HepG2 (cell line): ENCODE measurements around the gene PACRGL. TPM values are rescaled to one million over a fixed set of nuclear protein-coding genes. Genes with fewer than 3 reads are reported as not detected.

Source experiments
- EP300 ChIP-seq, 3 experiments: sonication (generic) in 1 of 3; formaldehyde crosslinking in 1 of 3; IDR thresholded peaks; 2 replicates each; pipeline versions ENCODE4 v1.5.1 to v1.6.1; 2011 to 2020; ENCODE audit warnings: low read depth in 2 of 3, low read length in 2 of 3, borderline replicate concordance in 1 of 3, improper control_type of control experiment in 1 of 3, mild to moderate bottlenecking in 1 of 3, missing genetic modification reagents in 1 of 3, moderate library complexity in 1 of 3
- EZH2 ChIP-seq: conservative IDR thresholded peaks from 2 replicates; pipeline ENCODE4 v1.6.1; 2012; ENCODE audit warnings: mild to moderate bottlenecking, low read depth, low read length, moderate library complexity
- HDAC2 ChIP-seq: sonication (generic); formaldehyde crosslinking; IDR thresholded peaks from 2 replicates; pipeline ENCODE4 v1.4.0; 2020; ENCODE audit warnings: missing genetic modification reagents
- HOXD1 ChIP-seq: sonication (generic); formaldehyde crosslinking; IDR thresholded peaks from 2 replicates; pipeline ENCODE4 v1.5.0; 2020; ENCODE audit warnings: missing genetic modification reagents
- JUND ChIP-seq: sonication (generic); formaldehyde crosslinking; IDR thresholded peaks from 2 replicates; pipeline ENCODE4 v1.8.0; 2022; ENCODE audit warnings: mild to moderate bottlenecking, missing genetic modification reagents
- KAT2B ChIP-seq: fragments of 150-350 bp; IDR thresholded peaks from 2 replicates; pipeline ENCODE4 v1.6.1; 2014; ENCODE audit warnings: low read depth, low read length, borderline replicate concordance
- KLF13 ChIP-seq: sonication (generic); formaldehyde crosslinking; IDR thresholded peaks from 2 replicates; pipeline ENCODE4 v1.4.0; 2020; ENCODE audit warnings: mild to moderate bottlenecking, missing genetic modification reagents
- MAZ ChIP-seq, 2 experiments: sonication (generic) in 1 of 2; formaldehyde crosslinking in 1 of 2; IDR thresholded peaks; 2 replicates each; pipeline versions ENCODE4 v1.5.0 to v1.6.1; 2012 to 2020; ENCODE audit warnings: low read depth in 2 of 2, mild to moderate bottlenecking in 2 of 2, borderline replicate concordance in 1 of 2, improper control_type of control experiment in 1 of 2, low read length in 1 of 2, missing genetic modification reagents in 1 of 2, moderate library complexity in 1 of 2
- MEF2D ChIP-seq: sonication (generic); formaldehyde crosslinking; IDR thresholded peaks from 2 replicates; pipeline ENCODE4 v1.5.1; 2020; ENCODE audit warnings: mild to moderate bottlenecking, missing genetic modification reagents
- NR3C1 ChIP-seq: sonication (generic); formaldehyde crosslinking; IDR thresholded peaks from 2 replicates; pipeline ENCODE4 v1.4.0; 2020; ENCODE audit warnings: missing genetic modification reagents
- PAWR ChIP-seq: sonication (generic); formaldehyde crosslinking; IDR thresholded peaks from 2 replicates; pipeline ENCODE4 v1.4.0; 2020; ENCODE audit warnings: missing genetic modification reagents, mild to moderate bottlenecking, borderline replicate concordance
- SIN3B ChIP-seq: fragments of 150-350 bp; IDR thresholded peaks from 2 replicates; pipeline ENCODE4 v1.6.1; 2014; ENCODE audit warnings: low read length
- SRSF9 ChIP-seq: fragments of 200-400 bp; formaldehyde crosslinking; IDR thresholded peaks from 2 replicates; pipeline ENCODE4 v1.6.1; 2018; ENCODE audit warnings: borderline replicate concordance, mild to moderate bottlenecking, low read depth, low read length; ENCODE audit not compliant: insufficient read depth, poor library complexity, severe bottlenecking
- ZNF230 ChIP-seq: sonication (generic); formaldehyde crosslinking; IDR thresholded peaks from 2 replicates; pipeline ENCODE4 v1.4.0; 2020; ENCODE audit warnings: mild to moderate bottlenecking, missing genetic modification reagents
- ZNF547 ChIP-seq: sonication (generic); formaldehyde crosslinking; IDR thresholded peaks from 2 replicates; pipeline ENCODE4 v1.5.1; 2020; ENCODE audit warnings: mild to moderate bottlenecking, missing genetic modification reagents
- ZNF563 ChIP-seq: sonication (generic); formaldehyde crosslinking; IDR thresholded peaks from 2 replicates; pipeline ENCODE4 v1.8.0; 2022; ENCODE audit warnings: mild to moderate bottlenecking, moderate library complexity, missing genetic modification reagents
- ZNF703 ChIP-seq: sonication (generic); formaldehyde crosslinking; IDR thresholded peaks from 2 replicates; pipeline ENCODE4 v1.5.1; 2020; ENCODE audit warnings: missing genetic modification reagents, mild to moderate bottlenecking, moderate library complexity, borderline replicate concordance
- polyA plus RNA-seq, 8 experiments: library from polyadenylated mRNA; depleted of rRNA in 3 of 8; stranded (reverse) in 7 of 8; unstranded in 1 of 8; fragments of >200 nt; fragmentation: Illumina TruSeq in 4 of 8; extraction: Trizol in 4 of 8; gene quantifications; 2 replicates each; pipeline versions ENCODE4 v1.2.1 to v1.2.3, GENCODE V29; 2011 to 2016; ENCODE audit warnings: low read depth in 4 of 8, missing spikeins in 1 of 8, mixed read lengths in 1 of 8; ENCODE audit not compliant: insufficient read depth in 1 of 8
- total RNA-seq, 5 experiments: library from RNA; depleted of rRNA; stranded (reverse); fragments of >200 nt; fragmentation: Illumina TruSeq; extraction: Trizol; gene quantifications; 2 replicates each; pipeline ENCODE4 v1.2.3, GENCODE V29; 2016; ENCODE audit warnings: low read depth in 1 of 5
- TF ChIP-seq, protein P1 (sequence below): sonication (generic); formaldehyde crosslinking; IDR thresholded peaks from 2 replicates; pipeline ENCODE4 v1.4.0; 2020; ENCODE audit warnings: missing genetic modification reagents
- TF ChIP-seq, protein P2 (sequence below): sonication (generic); formaldehyde crosslinking; IDR thresholded peaks from 2 replicates; pipeline ENCODE4 v1.4.0; 2020; ENCODE audit warnings: mild to moderate bottlenecking, missing genetic modification reagents
- TF ChIP-seq, protein P3 (sequence below): sonication (generic); formaldehyde crosslinking; IDR thresholded peaks from 2 replicates; pipeline ENCODE4 v1.9.0; 2021; ENCODE audit warnings: missing genetic modification reagents, borderline replicate concordance
- TF ChIP-seq, protein P4 (sequence below): sonication (generic); formaldehyde crosslinking; conservative IDR thresholded peaks from 2 replicates; pipeline ENCODE4 v1.4.0; 2020; ENCODE audit warnings: missing genetic modification reagents
- TF ChIP-seq, protein P5 (sequence below): IDR thresholded peaks from 2 replicates; pipeline ENCODE4 v1.6.1; 2016; ENCODE audit warnings: missing compliant biosample characterization, missing genetic modification reagents, borderline replicate concordance

PACRGL gene
- total and polyA plus RNA-seq, 2 of the 13 experiments (the other 11 are each of a cell fraction or from before 2014, with no cell fraction given) = 5.8 to 15.1 TPM

DNA sequence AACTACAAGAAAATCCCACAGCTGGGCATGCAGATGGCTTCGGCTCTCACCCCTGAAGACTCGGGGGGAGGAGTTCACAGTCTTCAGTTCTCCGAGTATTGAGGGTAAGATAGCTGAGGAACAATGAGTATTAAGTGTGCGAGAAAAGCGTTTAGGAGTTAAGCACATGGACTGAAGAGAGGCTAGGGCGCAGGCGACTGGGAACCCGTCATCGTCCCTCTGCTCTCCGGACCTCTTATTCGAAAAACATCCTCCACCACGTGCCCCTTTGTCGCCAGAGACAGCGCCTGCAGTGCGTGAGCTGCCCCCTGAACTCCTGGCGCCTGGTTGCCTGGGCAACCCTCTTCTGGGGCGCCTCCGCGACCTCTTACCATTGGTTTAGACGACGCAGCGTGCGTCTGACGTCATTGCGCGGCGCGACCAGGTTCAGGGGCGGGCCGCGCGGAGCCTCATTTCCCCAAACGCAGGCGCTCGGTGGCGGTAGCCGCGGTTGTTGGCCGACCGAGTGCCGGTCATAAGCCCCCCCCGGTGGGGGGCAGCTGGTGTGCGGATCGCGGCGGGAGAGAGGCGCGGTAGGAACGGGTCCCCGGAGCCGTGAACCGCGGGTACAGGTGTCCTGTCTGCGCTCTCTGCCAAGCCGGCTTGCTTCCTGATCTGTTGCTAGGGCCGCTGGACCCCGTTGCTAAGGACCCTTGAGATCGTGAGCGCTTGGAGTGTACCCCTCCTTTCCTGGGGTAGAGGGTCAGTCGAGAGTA is at the start of gene PACRGL (continued):
- TF ChIP-seq, protein P1, sequence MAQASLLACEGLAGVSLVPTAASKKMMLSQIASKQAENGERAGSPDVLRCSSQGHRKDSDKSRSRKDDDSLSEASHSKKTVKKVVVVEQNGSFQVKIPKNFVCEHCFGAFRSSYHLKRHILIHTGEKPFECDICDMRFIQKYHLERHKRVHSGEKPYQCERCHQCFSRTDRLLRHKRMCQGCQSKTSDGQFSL (CRISPR knock-in tag) = no peak
- TF ChIP-seq PAWR (CRISPR knock-in tag) (no peak), JUND (CRISPR knock-in tag) (no peak), ZNF703 (CRISPR knock-in tag) (no peak), HOXD1 (no peak), MEF2D (CRISPR knock-in tag) (no peak), ZNF230 (CRISPR knock-in tag) (peak; percentile 86), MAZ (IDR thresholded peaks at IDR 0.05; ENCODE audit: borderline replicate concordance, low read depth, low read length) (peak; percentile 42; the same call in 1 of the 2 replicates), MAZ (CRISPR knock-in tag; IDR thresholded peaks at IDR 0.05; ENCODE audit: low read depth) (peak; percentile 73), EP300 (IDR thresholded peaks at IDR 0.05; ENCODE audit: low read depth in 2 of 2, low read length in 2 of 2) (no peak), EP300 (CRISPR knock-in tag; IDR thresholded peaks at IDR 0.05; ENCODE audit: borderline replicate concordance) (0 out of 2 replicates have a peak, but pooled peaks have one; percentile 35), NR3C1 (CRISPR knock-in tag) (no peak), ZNF563 (0 out of 2 replicates have a peak, but pooled peaks have one; percentile 40), HDAC2 (CRISPR knock-in tag) (peak; percentile 71), SIN3B (peak; percentile 77), KLF13 (no peak), EZH2 (no peak), KAT2B (no peak), SRSF9 (no peak), ZNF547 (CRISPR knock-in tag) (peak; percentile 70; the same call in 1 of the 2 replicates)
- TF ChIP-seq, protein P2, sequence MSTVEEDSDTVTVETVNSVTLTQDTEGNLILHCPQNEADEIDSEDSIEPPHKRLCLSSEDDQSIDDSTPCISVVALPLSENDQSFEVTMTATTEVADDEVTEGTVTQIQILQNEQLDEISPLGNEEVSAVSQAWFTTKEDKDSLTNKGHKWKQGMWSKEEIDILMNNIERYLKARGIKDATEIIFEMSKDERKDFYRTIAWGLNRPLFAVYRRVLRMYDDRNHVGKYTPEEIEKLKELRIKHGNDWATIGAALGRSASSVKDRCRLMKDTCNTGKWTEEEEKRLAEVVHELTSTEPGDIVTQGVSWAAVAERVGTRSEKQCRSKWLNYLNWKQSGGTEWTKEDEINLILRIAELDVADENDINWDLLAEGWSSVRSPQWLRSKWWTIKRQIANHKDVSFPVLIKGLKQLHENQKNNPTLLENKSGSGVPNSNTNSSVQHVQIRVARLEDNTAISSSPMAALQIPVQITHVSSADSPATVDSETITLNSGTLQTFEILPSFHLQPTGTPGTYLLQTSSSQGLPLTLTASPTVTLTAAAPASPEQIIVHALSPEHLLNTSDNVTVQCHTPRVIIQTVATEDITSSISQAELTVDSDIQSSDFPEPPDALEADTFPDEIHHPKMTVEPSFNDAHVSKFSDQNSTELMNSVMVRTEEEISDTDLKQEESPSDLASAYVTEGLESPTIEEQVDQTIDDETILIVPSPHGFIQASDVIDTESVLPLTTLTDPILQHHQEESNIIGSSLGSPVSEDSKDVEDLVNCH (CRISPR knock-in tag) = no peak
- TF ChIP-seq, protein P3, sequence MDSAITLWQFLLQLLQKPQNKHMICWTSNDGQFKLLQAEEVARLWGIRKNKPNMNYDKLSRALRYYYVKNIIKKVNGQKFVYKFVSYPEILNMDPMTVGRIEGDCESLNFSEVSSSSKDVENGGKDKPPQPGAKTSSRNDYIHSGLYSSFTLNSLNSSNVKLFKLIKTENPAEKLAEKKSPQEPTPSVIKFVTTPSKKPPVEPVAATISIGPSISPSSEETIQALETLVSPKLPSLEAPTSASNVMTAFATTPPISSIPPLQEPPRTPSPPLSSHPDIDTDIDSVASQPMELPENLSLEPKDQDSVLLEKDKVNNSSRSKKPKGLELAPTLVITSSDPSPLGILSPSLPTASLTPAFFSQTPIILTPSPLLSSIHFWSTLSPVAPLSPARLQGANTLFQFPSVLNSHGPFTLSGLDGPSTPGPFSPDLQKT (CRISPR knock-in tag) = no peak
- TF ChIP-seq, protein P4, sequence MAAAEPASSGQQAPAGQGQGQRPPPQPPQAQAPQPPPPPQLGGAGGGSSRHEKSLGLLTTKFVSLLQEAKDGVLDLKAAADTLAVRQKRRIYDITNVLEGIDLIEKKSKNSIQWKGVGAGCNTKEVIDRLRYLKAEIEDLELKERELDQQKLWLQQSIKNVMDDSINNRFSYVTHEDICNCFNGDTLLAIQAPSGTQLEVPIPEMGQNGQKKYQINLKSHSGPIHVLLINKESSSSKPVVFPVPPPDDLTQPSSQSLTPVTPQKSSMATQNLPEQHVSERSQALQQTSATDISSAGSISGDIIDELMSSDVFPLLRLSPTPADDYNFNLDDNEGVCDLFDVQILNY (CRISPR knock-in tag) = peak; percentile 38; the same call in 1 of the 2 replicates
- TF ChIP-seq, protein P5, sequence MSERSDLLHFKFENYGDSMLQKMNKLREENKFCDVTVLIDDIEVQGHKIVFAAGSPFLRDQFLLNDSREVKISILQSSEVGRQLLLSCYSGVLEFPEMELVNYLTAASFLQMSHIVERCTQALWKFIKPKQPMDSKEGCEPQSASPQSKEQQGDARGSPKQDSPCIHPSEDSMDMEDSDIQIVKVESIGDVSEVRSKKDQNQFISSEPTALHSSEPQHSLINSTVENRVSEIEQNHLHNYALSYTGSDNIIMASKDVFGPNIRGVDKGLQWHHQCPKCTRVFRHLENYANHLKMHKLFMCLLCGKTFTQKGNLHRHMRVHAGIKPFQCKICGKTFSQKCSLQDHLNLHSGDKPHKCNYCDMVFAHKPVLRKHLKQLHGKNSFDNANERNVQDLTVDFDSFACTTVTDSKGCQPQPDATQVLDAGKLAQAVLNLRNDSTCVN (CRISPR knock-in tag) = peak; percentile 74; the same call in 1 of the 2 replicates
